GM23338 (cell line): Measurements from ENCODE around the gene ST8SIA6. TPM values are rescaled to one million over a fixed set of nuclear protein-coding genes. Genes with fewer than 3 reads are reported as not detected.

Experiments
- ATAC-seq: fragments of 200-7000 bp; cut with Tn5 transposase; 3 replicates; pipeline ENCODE4 v1.9.1; 2020
- DNase-seq: peaks from one replicate; pipeline ENCODE4 v3.0.0-alpha.2; 2015; ENCODE audit warnings: low spot score
- H2AFZ ChIP-seq: fragments of 200-600 bp; sonication (generic); 2 replicates; pipeline ENCODE4 v1.8.0; 2016; ENCODE audit warnings: antibody characterized with exemption, mild to moderate bottlenecking, moderate library complexity
- H3F3A ChIP-seq: fragments of 200-600 bp; sonication (generic); replicated peaks from 2 replicates; pipeline ENCODE4 v1.8.0; 2017; ENCODE audit warnings: antibody characterized with exemption, mixed run types, low read depth
- H3K27ac ChIP-seq: fragments of 200-600 bp; sonication (generic); 2 replicates; pipeline ENCODE4 v1.6.1; 2016; ENCODE audit warnings: low read depth
- H3K27me3 ChIP-seq: fragments of 200-600 bp; sonication (generic); 2 replicates; pipeline ENCODE4 v1.8.0; 2016; ENCODE audit warnings: mild to moderate bottlenecking, mixed run types, moderate library complexity; ENCODE audit not compliant: insufficient read depth
- H3K36me3 ChIP-seq: fragments of 200-600 bp; sonication (generic); 2 replicates; pipeline ENCODE4 v1.8.0; 2016; ENCODE audit warnings: mild to moderate bottlenecking; ENCODE audit not compliant: insufficient read depth
- H3K4me1 ChIP-seq: fragments of 200-600 bp; sonication (generic); 2 replicates; pipeline ENCODE4 v1.8.0; 2016; ENCODE audit warnings: mild to moderate bottlenecking, moderate library complexity; ENCODE audit not compliant: insufficient read depth
- H3K4me2 ChIP-seq: fragments of 200-600 bp; sonication (generic); 2 replicates; pipeline ENCODE4 v1.7.1; 2017; ENCODE audit warnings: mixed run types
- H3K4me3 ChIP-seq: fragments of 200-600 bp; sonication (generic); 2 replicates; pipeline ENCODE4 v1.6.1; 2016; ENCODE audit warnings: mixed run types
- H3K79me2 ChIP-seq: fragments of 200-600 bp; sonication (generic); replicated peaks from 2 replicates; pipeline ENCODE4 v1.8.0; 2017; ENCODE audit warnings: mild to moderate bottlenecking; ENCODE audit not compliant: insufficient read depth
- H3K9me2 ChIP-seq: fragments of 200-600 bp; sonication (generic); 2 replicates; pipeline ENCODE4 v1.8.0; 2017; ENCODE audit not compliant: insufficient read depth
- H4K20me1 ChIP-seq: fragments of 200-600 bp; sonication (generic); replicated peaks from 2 replicates; pipeline ENCODE4 v1.8.0; 2017; ENCODE audit warnings: mild to moderate bottlenecking; ENCODE audit not compliant: insufficient read depth
- H3K27ac Mint-ChIP-seq: 2 replicates; pipeline ENCODE4 v1.8.0; 2020; ENCODE audit warnings: inconsistent platforms, mild to moderate bottlenecking, moderate library complexity, mixed read lengths
- H3K27me3 Mint-ChIP-seq: 3 replicates; pipeline ENCODE4 v1.8.0; 2022; ENCODE audit warnings: low read depth, mild to moderate bottlenecking, moderate library complexity, mixed read lengths, inconsistent platforms; ENCODE audit not compliant: insufficient read depth, poor library complexity
- H3K36me3 Mint-ChIP-seq: 3 replicates; pipeline ENCODE4 v1.8.0; 2021; ENCODE audit warnings: low read depth, mild to moderate bottlenecking, inconsistent platforms, moderate library complexity, mixed read lengths
- H3K4me1 Mint-ChIP-seq: 3 replicates; pipeline ENCODE4 v1.8.0; 2020; ENCODE audit warnings: mild to moderate bottlenecking, inconsistent platforms, mixed read lengths
- H3K4me3 Mint-ChIP-seq: 3 replicates; pipeline ENCODE4 v1.8.0; 2021; ENCODE audit warnings: moderate library complexity, mild to moderate bottlenecking, inconsistent platforms, mixed read lengths
- H3K9me3 Mint-ChIP-seq: 3 replicates; pipeline ENCODE4 v1.8.0; 2020; ENCODE audit warnings: moderate library complexity, mild to moderate bottlenecking, inconsistent platforms, mixed read lengths
- CREB1 ChIP-seq: fragments of 250-450 bp; sonication (Bioruptor Pico); IDR thresholded peaks from 2 replicates; pipeline ENCODE4 v1.5.0; 2020; ENCODE audit warnings: low read depth, mild to moderate bottlenecking, moderate library complexity
- CTCF ChIP-seq, 2 experiments: fragments of 200-600 bp in 1 of 2; sonication (generic) in 1 of 2; conservative IDR thresholded peaks; 2 replicates each; pipeline versions ENCODE4 v1.5.1 to v1.6.1; 2016 to 2017; ENCODE audit warnings: antibody characterized with exemption in 2 of 2, low read depth in 2 of 2, mild to moderate bottlenecking in 2 of 2, moderate library complexity in 1 of 2
- ETS1 ChIP-seq: IDR thresholded peaks from 2 replicates; pipeline ENCODE4 v1.6.1; 2016; ENCODE audit warnings: antibody characterized with exemption
- EZH2 ChIP-seq: fragments of 200-600 bp; sonication (generic); IDR thresholded peaks from one replicate; pipeline ENCODE4 v1.8.0; 2017; ENCODE audit warnings: antibody characterized with exemption, mild to moderate bottlenecking, low read depth; ENCODE audit not compliant: unreplicated experiment
- JUNB ChIP-seq: IDR thresholded peaks from one replicate; pipeline ENCODE4 v1.6.1; 2016; ENCODE audit warnings: antibody characterized with exemption; ENCODE audit not compliant: unreplicated experiment
- POLR2AphosphoS5 ChIP-seq: IDR thresholded peaks from 2 replicates; pipeline ENCODE4 v1.6.1; 2016; ENCODE audit warnings: antibody characterized with exemption, low read depth
- REST ChIP-seq: IDR thresholded peaks from one replicate; pipeline ENCODE4 v1.6.1; 2018; ENCODE audit warnings: antibody characterized with exemption; ENCODE audit not compliant: unreplicated experiment
- STAT1 ChIP-seq: IDR thresholded peaks from one replicate; pipeline ENCODE4 v1.6.1; 2016; ENCODE audit warnings: antibody characterized with exemption; ENCODE audit not compliant: unreplicated experiment
- ZNF114 ChIP-seq: fragments of 250-450 bp; sonication (Bioruptor Pico); IDR thresholded peaks from 2 replicates; pipeline ENCODE4 v1.5.0; 2020; ENCODE audit warnings: mild to moderate bottlenecking, moderate library complexity
- ZNF462 ChIP-seq: fragments of 250-450 bp; sonication (Bioruptor Pico); IDR thresholded peaks from 2 replicates; pipeline ENCODE4 v1.5.0; 2020; ENCODE audit warnings: mild to moderate bottlenecking, moderate library complexity
- long read RNA-seq: library from polyadenylated mRNA; unstranded; transcript quantifications from one replicate; pipeline ENCODE4 v2.0.0, GENCODE V29; 2020; ENCODE audit not compliant: unreplicated experiment
- polyA plus RNA-seq: library from polyadenylated mRNA; unstranded; fragments of >200 nt; fragmentation: Nextera tagmentation; extraction: Ambion mirVana; gene quantifications from 2 replicates; pipeline ENCODE4 v1.2.1, GENCODE V29; 2016
- total RNA-seq: library from RNA; depleted of rRNA; stranded (reverse); fragments of >200 nt; shearing (Covaris generic); gene quantifications from 2 replicates; pipeline ENCODE4 v1.2.3, GENCODE V29; 2014; rRNA removed

Gene ST8SIA6
- total RNA-seq (2.3 TPM in 2 replicates), polyA plus RNA-seq (0.96 and 1.6 TPM in 2 replicates)
- long read RNA-seq: 0 reads

- TF ChIP-seq CREB1 (CRISPR knock-in tag) (no peak), CTCF (conservative IDR thresholded peaks at IDR 0.05; ENCODE audit: low read depth in 2 of 2) (no peak), ZNF462 (CRISPR knock-in tag) (no peak), REST (no peak), EZH2 (no peak), ETS1 (no peak), STAT1 (no peak), ZNF114 (no peak), JUNB (no peak), POLR2AphosphoS5 (no peak)
- H3K27me3 ChIP-seq: peaks cover 43% of the 10 kb centered on the region
- no peaks in the 10 kb centered on the region for H3K79me2 ChIP-seq
- peak within 1 kb of the TSS; percentile 79 for H3K4me3 Mint-ChIP-seq
- DNase-seq (peak; percentile 78), ATAC-seq (peak; percentile 47)
- H2AFZ ChIP-seq: peak within 1 kb of the TSS; percentile 95
- H3K27ac ChIP-seq: no peak within 1 kb of the TSS
- H3K27ac Mint-ChIP-seq: no peak within 1 kb of the TSS
- H3K36me3 ChIP-seq: peaks cover 6% of the 10 kb centered on the region; the same call in 1 of the 2 replicates
- peaks cover 27% of the 10 kb centered on the region for H3K27me3 Mint-ChIP-seq
- H3K4me3 ChIP-seq: peak within 1 kb of the TSS; percentile 78
- no peaks in the 10 kb centered on the region for H3K9me2 ChIP-seq
- no peaks in the 10 kb centered on the region for H4K20me1 ChIP-seq
- H3K4me1 ChIP-seq: peaks cover 47% of the 10 kb centered on the region
- peaks cover 5% of the 10 kb centered on the region; the same call in 1 of the 2 replicates for H3F3A ChIP-seq
- H3K9me3 Mint-ChIP-seq: peaks cover 24% of the 10 kb centered on the region
- peaks cover 21% of the 10 kb centered on the region for H3K36me3 Mint-ChIP-seq
- peak within 1 kb of the TSS; percentile 95 for H3K4me2 ChIP-seq
- peaks cover 34% of the 10 kb centered on the region for H3K4me1 Mint-ChIP-seq
Observed at GRCh38 chr10:17454161-17455014, at the start of gene ST8SIA6. Gene ST8SIA6 (minus strand): TSS chr10:17454595. CDS start chr10:17454255, 340 bp downstream.
